H1 (cell line): Measurements from ENCODE around the gene GRM1. TPM values are rescaled to one million over a fixed set of nuclear protein-coding genes. Genes with fewer than 3 reads are reported as not detected.

ENCODE experiments used
- CHD7 ChIP-seq: fragments of 300-600 bp; sonication (generic); IDR thresholded peaks from 2 replicates; pipeline ENCODE4 v1.7.1; 2012; ENCODE audit warnings: low read length, moderate library complexity, mild to moderate bottlenecking, inconsistent platforms; ENCODE audit not compliant: insufficient replicate concordance
- POU5F1 ChIP-seq: IDR thresholded peaks from 2 replicates; pipeline ENCODE4 v1.6.1; 2011; ENCODE audit warnings: low read depth, mild to moderate bottlenecking, low read length, moderate library complexity
- RAD21 ChIP-seq, 2 experiments: IDR thresholded peaks in 1 of 2; conservative IDR thresholded peaks in 1 of 2; 2 replicates each; pipeline ENCODE4 v1.6.1; 2011; ENCODE audit warnings: low read depth in 2 of 2, low read length in 2 of 2, improper control_type of control experiment in 1 of 2, inconsistent platforms in 1 of 2, mild to moderate bottlenecking in 1 of 2, moderate library complexity in 1 of 2
- polyA plus RNA-seq, 7 experiments: library from polyadenylated mRNA; depleted of rRNA in 3 of 7; stranded (reverse) in 5 of 7; unstranded in 2 of 7; fragments of >200 nt in 5 of 7; fragments of 200-250 nt in 2 of 7; gene quantifications; 1 replicate in 5 of 7; 2 replicates in 1 of 7; 4 replicates in 1 of 7; pipeline versions ENCODE4 v1.2.1 to v1.2.3, GENCODE V29; 2011 to 2013; ENCODE audit warnings: missing spikeins in 2 of 7, mixed read lengths in 2 of 7
- total RNA-seq: library from RNA; stranded (reverse); fragmentation: NEBNext Ultra II Directional; extraction: Animal tissue kit (Norgen Biotek cat#: 25700); gene quantifications from 2 replicates; pipeline ENCODE4 v1.2.1, GENCODE V29; 2021

GRM1 gene
- total and polyA plus RNA-seq, 2 of the 8 experiments (the other 6 are each of a cell fraction or from before 2014, with no cell fraction given), result 0.15 to 1.3 TPM

DNA sequence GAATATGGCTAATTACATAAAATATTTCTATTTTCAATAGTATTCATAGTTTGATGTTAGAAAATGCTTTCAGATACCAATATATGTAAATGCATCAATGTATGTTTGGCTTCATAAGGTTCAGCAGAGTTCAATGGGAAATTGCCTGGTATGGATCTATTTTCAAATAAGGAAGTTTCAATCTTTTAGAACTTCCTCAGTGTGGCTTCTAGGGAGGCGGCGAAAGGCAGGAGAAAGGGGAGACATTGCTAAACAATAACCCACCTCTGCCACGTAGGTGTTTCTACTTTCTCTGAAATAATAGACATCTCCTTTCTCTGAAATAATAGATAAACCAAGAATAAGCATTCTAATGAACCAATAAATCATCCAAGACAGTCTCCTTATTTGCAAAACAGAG, 277.1 kb downstream of the GRM1 start (continued):
- TF ChIP-seq CHD7 (no peak), POU5F1 (no peak), RAD21 (IDR thresholded peaks at IDR 0.05 in 1 of 2, conservative IDR thresholded peaks at IDR 0.05 in 1 of 2; ENCODE audit: low read depth in 2 of 2, low read length in 2 of 2) (no peak)
